DMS53 treated with DMSO at 0.1 percent for 48 hours (cell line): ENCODE results near the gene DCAF8.
"Not testable (repeated sequence)": the region's sequence is repeated elsewhere in the genome, so short reads cannot be mapped to it uniquely, and the experiment has no call there.

Source experiments
- DNase-seq: peaks from one replicate; lab custom pipeline; 2025; ENCODE audit not compliant: unreplicated experiment; lab: John Stamatoyannopoulos, UW

DCAF8 gene

DNA sequence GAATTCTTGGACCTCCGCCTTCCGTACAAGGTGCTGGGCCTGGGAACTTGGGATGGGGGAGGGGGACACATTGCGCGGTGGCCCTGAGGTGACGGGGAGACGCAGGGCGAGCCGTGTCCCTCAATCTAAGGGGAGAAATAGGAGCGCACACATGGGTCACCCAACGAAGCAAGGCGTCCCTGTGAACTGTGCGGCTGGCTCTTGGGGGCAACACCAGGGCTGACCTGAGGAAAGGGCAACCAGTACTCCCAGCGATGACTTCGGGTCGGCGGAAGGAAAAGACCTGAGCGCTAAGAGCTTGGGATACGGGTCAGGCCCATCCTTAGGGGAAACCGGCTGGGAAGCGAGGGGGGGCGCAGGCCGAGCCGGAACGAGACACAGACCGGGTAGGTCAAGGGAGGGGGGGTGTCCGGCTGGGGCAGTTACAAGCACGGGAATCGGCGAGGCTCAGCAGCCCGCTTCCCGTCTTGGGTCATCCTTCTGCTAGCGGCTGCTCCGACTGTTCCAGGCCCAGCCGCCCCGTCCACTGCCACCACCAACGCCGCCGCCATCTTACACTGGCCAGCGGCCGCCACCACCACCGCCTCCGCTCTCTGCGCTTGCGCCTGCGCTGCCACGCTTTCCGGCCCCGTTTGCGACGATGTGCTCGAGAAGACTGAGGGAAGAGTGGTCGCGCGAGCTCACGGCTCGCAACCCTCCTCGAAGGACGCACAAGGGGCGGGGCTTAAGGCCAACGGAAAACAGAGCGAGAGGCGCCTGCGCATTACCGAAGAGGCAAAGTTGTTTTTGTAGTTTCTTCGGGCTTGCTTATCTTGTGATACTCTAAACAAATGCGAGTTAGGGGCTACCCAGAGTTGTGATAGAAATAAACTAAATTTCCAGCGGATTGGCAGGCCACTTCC lies at the start of gene DCAF8:
Gene DCAF8, minus strand, starts transcription at position 657 of the 902 bp plus-strand sequence. CDS start 18,541 bp downstream, outside the sequence.
- peak; percentile 93 for DNase-seq

DNA sequence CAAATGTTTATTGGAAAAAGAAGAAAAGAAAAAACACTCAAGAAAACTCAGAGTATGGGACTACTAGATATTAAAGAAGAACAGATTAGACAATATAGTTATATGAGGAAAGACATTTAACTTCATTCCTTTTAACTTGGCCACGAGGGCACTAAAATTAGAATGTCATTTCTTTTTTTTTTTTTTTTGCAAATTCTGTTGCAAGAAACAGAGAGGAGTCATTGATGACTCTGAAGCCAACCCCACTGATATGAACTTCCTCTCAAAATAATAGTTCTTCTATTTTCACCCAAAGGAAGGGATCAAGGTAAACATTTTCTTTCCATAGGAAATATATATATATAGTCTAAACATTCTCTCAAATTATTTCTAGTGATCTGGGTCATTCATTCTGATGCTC lies 47.2 kb upstream of the DCAF8 start:
- no peak for DNase-seq

DNA sequence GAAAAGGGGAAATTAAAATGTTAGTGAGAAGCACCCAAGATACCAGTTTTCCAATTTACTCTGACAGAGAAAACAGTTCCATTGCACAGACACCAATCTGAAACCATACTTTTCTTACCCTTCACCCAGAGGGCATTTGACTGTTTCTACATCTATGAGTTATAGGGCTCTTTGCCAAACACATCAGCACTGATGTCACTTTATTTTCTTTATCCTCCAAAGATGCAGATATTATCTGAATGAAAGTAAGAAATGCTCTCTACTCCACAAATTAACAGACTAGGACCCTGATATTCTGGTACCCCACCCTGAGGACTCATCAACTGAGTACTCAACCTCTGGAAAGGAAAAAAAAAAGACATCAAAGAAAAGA lies 46.8 kb upstream of the DCAF8 start:
- no peak for DNase-seq

DNA sequence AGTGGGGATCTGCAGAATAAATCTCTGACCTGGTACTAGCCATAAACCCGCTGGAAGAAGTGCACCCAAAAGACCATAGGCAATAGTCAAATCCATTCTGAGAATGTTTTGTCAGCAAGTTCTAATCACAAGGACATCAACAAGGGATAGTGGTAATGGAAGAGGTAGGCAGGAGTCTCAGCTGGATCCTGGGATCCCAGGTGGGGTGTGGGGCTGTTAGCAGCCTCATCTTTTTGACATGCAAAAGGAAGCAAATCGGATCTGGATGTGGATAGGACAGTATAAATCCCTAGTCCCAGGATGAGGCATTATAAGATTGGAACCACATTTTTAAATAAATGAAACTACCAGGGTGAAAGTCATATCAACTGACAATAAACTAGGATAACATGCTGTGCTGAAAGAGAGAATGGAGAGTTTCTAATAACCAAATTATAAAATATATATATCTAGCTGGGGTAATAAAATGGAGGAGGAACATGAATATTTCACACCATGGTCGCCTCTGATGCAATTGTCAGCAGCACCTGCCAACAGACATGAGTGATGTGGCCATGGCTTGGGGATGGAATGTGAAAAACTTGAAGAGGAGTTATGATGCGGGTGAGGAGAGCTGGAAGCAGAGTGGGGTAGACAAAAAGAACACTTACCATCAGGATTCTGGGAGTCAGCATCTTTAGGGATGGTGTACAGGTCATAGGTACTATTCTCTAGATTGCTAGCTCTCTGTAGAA lies 46.3 kb upstream of the DCAF8 start:
- no peak for DNase-seq

DNA sequence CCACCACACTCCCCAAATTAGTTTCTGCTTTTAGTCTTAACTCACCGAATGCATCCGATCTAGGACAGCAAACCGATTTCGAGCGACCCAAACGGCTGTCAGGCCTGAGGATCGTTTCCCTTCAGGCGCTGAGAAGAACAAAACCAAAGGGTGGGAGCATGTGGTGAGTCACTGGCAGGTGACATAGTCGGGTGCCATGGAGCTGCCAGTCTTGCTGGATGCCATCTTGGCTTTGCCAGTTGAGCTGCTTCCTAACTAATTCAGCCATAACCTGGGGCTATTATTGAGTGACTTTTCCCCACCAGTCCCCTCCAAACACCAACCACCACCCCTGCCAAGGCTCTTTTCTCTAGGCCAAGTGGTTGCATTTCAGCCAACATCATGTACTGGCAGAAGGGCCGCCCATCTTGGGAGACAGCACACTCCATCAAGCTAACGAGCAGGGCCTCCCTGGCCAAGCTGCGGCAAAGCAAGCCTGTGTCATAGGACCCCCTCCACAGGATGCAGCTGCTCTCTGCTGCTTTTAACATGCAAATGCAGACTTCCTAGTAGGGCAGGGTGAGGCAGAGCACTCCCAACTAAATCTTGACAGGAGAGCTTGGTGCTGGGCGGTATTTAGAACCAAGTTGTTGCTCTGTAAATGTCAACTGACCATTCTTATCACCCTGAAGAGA lies 44.9 kb upstream of the DCAF8 start:
- DNase-seq: no peak

DNA sequence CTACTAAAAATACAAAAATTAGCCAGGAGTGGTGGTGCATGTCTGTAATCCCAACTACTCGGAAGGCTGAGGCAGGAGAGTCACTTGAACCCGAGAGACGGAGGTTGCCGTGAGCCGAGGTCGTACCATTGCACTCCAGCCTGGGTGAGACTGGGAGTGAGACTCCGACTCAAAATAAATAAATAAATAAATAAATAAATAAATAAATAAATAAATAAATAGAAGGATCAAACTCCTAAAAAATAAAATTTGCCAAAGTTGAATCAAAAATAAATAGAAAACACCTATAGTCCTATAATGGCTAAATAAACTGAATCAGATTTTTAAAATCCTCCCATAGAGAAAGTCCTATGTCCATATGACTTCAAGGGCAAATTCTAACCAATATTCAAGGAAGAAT lies 37.8 kb upstream of the DCAF8 start:
- no peak for DNase-seq

DNA sequence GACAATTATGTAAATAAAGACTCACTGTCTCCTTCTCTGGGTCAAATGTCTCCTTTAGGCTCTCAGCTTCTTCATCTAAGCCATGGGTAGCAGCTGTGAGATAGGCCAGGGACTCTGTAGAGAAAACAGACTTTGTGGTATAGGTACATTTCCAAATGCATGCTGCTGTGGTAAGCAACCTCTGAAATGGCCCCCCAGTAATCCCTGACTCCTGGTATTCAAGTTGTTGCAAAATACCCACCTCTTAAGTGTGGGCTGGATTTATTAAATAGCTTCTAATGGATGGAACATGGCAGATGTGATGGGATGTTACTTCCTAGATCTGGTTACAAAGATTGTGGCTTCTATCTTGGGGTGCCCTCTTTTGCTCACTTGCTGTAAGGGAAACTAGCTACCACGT lies 33.7 kb upstream of the DCAF8 start:
- no peak for DNase-seq

DNA sequence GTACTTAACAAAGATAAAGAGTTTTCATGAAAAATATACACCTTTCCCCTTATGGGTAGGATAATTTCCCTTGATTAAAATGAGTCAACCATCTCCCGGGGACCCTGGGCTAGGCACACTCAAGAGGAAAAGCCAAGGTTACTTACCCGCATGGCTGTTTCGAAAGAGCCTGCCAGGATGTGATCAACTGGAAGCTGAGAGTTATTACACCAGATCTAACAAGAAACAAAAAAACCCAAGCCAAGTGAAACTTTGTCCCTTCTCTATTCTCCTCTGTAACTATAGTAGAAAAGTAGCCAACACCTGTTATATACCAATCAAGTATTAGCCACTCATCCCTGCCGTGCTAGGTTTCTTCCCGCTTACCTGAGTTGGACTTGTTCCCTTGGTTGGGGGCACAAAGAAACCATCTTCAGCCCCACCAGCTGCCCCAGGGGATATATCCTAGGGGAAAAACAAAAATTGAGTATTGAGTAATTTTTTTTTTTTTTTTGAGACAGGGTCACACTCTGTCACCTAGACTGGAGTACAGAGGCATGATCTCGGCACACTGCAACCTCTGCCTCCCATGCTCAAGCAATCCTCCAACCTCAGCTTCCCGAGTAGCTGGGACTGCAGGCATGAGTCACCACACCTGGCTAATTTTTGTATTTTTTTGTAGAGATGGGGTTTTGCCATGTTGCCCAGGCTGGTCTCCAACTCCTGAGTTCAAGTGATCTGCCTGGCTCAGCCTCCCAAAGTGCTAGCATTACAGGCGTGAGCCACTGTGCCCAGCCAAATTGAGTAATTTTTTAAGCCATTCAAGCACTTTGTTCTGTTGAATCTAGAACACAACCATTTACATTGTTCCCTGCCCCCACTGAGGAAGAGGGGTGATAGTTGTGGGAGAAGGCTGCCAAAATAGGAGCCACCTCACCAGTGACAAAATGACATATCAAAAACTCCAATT lies 30.9 kb upstream of the DCAF8 start:
- DNase-seq: no peak

DNA sequence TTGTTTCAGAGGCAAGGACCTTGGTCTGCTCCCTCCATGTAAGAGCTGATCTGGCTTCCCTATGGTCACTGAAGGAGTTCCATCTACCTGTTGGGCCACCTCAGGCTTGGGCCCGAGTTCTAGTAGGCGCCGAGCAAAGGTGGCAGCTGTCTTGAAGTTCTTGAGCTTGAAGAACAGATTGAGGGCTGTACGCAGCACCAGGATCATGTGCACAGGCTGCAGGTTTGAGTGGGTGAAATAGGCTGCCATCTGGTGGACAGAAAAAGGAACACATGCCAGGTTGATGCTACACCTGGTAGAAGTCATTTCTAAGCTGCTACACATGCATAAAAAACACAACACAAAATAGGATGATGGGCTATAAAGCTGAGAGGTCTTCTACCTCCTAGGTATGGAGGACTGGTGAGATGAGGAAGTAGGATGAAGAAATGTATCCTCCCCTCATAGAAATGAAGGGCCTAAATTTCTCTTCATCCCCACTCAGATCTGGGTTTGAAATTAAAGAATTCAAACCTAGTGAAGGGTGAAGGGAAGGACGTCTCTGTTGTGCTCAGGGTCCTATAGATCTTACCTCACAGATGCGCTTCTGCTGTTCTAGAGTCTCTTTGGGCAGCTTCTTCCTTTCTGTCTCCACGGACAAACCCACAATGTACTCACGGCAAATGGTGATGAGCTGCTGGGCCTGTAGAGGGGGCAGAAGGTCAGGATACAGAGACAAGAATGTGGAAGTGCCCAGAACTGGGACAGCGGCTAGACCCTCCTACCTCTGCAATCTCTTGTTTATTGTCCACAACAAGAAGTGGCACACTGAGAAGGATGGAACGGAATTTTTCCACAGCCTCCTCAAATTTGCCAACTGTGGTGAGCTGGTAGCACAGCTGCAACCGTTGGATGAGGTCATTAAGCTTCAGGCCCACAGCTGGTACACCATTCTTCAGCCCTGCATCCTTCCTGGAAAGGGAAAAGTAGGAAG lies 29.2 kb upstream of the DCAF8 start:
- peak; percentile 76 for DNase-seq

DNA sequence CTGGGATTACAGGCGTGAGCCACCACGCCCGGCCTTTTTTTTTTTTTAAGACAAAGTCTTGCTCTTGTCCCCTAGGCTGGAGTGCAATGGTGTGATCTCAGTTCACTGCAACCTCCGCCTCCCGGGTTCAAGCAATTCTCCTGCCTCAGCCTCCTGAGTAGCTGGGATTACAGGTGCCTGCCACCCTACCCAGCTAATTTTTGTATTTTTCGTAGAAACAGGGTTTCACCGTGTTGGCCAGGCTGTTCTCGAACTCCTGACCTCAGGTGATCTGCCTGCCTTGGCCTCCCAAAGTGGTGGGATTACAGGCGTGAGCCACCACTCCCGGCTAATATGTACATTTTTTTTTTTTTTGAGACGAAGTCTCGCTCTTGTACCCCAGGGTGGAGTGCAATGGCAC lies 25.4 kb upstream of the DCAF8 start:
- DNase-seq: not testable (repeated sequence)

DNA sequence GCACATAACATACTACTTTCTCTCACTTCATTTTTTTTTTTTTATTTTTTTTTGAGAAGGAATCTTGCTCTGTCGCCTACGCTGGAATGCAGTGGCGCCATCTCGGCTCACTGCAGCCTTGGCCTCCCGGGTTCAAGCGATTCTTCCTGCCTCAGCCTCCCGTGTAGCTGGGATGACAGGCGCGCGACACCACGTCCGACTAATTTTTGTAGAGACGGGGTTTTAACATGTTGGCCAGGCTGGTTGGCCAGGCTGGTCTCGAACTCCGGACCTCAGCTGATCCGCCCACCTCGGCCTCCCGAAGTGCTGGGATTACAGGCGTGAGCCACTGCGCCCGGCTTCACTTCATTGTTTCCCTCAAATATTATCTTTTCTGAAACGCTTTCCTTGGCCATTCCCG lies 23.2 kb upstream of the DCAF8 start:
- DNase-seq: no peak

DNA sequence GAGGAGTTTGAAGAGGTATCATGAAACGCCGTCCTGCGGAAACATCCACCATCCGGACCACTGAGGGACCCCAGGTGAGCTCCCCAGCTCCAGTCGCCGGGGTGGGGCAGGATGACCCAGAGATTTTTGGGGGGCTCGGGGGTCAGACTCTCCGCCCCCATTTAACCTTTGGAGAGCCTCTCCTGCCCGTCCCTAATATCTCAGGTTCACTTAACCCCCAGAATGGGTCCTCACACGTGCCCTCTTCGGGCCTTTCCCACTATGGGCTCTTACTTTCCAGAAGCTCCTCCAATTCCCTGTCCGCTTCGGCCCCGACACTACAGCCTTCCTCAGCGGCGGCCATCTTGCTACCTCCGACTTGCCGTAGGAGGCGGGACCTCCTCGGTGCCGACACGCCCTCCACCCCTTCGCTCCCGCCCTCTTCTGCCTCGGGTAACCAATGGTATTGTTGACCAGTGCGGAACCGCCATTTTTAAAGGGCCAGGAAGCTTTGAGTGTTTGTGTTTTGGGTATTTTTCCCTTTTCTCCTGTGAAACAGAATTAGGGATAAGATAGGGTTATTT lies 22.5 kb upstream of the DCAF8 start, which contains the start of gene PEX19:
Gene PEX19, minus strand, starts transcription at position 352 of the 563 bp plus-strand sequence. Its CDS starts 9 bp downstream, at position 343.
- peak; percentile 67 for DNase-seq

DNA sequence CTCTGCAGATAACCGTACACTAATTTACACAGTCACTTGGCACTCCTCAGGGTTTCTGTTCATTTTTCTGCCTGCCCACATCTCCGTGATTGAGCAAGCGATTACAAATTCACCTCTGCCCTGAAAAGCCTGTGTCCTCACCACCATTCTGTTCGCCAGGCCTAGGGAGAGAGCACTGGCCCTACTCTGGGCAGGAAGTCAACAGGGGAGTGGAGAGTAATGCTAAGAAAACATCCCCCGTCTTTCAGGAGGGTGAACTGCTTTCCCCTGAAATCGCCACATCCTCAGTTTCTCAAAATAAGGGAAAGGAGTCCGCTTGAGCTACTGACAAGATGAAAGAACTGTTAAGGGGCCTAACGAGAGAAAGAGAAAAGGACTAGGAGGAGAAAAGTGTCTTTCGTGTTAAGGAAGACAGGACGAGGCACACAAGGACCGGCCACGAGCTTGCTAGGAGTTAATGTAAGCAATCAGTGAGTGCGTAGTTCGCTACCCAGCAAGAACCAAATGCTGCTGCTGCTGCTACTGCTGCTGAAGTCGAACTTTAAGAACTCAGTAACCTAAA lies 22.0 kb upstream of the DCAF8 start:
- no peak for DNase-seq

DNA sequence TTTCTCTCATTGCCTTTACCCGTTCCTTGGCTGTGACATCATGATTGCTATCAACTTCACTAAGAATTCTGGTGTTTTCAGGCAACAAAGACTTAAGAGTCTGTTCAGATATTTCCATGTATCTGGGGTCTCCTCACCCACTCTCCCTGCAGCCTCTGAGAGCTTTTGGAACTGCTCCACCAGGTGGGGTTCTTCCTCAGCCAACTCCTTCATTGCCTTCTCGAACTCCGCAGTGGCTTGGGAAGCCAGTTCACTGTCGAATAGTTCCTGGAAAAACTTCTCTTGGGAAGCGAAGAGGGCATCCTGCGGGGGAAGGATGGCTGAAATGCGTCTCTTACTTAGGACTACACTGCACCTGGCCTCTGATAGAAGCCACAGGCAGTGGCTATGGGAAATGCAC lies 20.5 kb upstream of the DCAF8 start:
- no peak for DNase-seq

DNA sequence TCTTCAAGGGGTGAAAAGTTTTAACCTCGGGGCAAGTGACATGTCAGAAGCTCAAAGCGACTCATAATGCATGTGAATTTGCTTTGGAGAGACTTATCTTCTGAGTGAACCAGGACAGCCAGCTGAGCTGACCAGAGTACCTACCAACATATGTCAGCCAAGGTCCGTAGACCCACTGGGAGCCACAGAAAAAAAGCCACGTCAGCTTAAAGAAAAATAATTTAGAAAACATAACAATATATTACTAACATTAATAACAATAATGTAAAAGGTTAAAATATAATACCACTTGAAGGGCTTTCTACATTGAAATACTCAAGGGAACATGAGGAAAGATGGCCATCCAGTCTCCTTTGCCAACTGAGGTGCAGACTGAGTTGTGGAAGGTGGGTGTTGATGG lies 15.6 kb upstream of the DCAF8 start:
- DNase-seq: no peak

DNA sequence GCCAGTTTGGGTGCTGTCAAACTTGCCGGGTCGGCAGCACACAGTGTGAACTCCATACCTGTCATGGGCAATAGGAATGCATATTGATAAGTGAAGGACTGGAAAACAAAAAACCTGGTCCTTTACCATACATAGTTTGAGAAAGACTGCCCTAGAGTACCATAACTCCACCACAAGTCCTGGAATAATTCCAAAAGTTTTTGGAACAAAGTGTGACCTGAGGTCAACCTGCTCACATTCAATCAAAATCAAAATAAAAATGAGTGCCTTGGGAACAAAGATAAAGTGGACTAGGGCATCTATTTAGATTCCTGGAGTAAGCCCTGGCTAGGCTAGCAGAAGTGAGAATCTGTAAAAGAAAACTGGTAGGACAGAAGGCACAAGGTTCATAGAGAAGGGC lies 15.0 kb upstream of the DCAF8 start:
- no peak for DNase-seq

DNA sequence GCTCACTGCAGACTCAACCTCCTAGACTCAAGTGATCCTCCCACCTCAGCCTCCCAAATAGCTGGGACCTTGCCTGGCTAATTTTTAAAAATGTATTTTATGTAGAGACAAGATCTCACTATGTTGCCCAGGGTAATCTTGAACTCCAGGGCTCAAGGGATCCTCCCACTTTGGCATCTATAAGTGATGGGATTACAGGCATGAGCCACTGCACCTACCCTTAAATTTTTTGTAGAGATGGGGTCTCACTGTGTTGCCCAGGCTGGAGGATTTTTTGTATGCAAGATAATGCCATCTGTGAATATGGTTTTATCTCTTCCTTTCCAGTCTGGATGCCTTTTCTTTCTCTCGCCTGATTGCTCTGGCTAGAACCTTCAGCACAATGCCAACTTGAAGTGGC lies 8.7 kb upstream of the DCAF8 start:
- DNase-seq: no peak

DNA sequence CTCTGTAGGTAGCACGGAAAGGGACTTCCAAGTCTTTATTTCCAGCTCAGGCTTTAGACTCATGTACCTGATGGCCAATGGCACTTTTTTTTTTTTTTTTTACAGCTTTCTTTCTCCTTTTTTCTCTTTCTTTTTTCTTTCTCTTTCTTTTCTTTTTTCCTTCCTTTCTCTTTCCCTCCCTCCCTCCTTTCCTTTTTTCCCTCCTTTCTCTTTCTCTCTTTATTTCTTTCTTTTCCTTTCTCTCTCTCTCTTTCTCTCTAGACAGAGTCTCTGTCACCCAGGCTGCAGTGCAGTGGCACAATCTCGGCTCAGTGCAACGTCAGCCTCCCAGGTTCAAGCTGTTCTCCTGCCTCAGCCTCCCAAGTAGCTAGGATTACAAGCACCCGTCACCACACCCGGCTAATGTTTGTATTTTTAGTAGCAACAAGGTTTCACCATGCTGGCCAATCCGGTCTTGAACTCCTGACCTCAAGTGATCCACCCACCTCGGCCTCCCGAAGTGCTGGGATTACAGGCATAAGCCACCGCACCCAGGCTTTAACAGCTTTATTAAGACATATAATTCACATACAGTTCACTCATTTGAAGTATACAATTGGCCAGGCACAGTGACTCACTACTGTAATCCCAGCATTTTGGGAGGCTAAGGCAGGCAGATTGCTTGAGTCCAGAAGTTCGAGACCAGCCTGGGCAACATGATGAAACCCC lies 5.1 kb upstream of the DCAF8 start:
- no peak for DNase-seq
